HG03095 (cell line): ENCODE results near the gene SPACA4.

Experiments
- ATAC-seq: cut with Tn5 transposase; IDR thresholded peaks from one replicate; pipeline ENCODE4 v1.9.1; 2021; ENCODE audit warnings: moderate library complexity; ENCODE audit not compliant: unreplicated experiment

SPACA4 gene

GRCh38 chr19:48596679-48597465 is 9.7 kb upstream of the SPACA4 start:
- no peak for ATAC-seq

DNA sequence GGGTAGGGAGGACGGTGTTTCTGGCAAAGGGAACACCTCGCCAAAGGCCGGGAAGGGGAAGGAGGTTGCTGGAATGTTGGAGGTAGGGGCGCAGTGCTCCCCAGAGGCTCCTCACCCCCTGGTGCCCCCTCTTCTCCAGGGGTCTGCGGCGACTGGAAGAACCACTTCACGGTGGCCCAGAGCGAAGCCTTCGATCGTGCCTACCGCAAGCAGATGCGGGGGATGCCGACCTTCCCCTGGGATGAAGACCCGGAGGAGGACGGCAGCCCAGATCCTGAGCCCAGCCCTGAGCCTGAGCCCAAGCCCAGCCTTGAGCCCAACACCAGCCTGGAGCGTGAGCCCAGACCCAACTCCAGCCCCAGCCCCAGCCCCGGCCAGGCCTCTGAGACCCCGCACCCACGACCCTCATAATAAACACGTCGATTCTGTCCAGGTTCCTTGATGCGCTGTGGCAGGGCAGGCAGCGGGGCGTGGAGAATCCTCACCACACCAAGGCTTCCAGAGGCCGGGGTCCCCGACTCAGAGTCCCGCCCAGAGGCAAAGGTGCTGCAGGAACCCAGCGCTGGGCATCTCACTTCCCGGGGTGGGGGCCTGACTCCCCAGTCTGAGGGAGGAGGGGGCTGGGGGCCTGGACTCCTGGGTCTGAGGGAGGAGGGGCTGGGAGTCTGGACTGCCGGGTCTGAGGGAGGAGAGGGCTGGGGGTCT is 7.4 kb upstream of the SPACA4 start:
- no peak for ATAC-seq

GRCh38 chr19:48600679-48601417 is 5.7 kb upstream of the SPACA4 start:
- ATAC-seq: no peak

GRCh38 chr19:48603001-48603400 is 3.5 kb upstream of the SPACA4 start:
- no peak for ATAC-seq

GRCh38 chr19:48603449-48603848 is 3.1 kb upstream of the SPACA4 start:
- no peak for ATAC-seq

DNA sequence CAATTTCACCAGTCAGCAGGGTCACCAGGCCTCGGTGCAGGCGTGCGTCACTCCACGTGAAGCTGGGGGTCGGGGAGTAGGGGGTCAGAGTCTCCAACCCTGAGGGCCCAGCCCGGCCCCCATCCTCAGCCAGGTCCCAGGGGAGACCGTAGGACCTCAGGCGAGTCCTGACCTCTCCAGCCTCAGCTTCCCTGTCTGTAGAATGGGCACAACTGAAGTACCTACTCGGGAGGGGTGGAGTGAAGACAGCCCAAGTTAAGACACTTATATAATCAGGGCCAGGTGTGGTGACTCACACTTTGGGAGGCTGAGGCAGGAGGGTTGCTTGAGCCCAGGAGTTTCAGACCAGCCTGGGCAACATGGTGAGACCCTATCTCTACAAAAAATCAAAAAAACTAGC is 2.7 kb upstream of the SPACA4 start:
- no peak for ATAC-seq

GRCh38 chr19:48607359-48607755 is 815 bp downstream of the SPACA4 start:
- no peak for ATAC-seq

- ATAC-seq: no peak
Observed at GRCh38 chr19:48608798-48609263, 2.3 kb downstream of the SPACA4 start.

DNA sequence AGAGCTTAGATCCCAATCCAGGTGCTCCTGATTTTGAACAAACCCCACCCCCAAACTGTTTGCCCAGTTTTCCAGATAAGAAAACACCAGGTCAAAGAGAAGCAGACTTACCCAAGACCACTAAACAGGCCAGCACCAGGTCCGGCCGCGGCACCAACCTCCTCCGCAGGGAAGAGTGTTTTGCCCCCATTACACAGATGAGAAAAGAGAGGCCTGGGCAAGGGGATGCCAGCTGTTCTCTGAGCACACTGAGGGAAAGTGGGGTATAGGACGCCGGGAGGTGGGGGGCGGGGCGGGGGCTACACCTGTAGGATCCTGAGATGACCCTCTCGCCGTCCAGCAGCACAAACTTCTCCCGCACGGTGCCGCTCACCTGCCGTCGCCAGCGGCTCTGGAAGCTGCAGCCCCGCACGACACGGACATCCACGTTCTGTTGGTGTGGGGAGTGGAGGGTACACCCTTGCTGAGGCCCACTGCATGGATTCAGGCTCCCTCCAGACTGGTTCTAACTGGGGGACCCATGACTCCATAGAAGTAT is 3.1 kb downstream of the SPACA4 start:
- ATAC-seq: no peak

DNA sequence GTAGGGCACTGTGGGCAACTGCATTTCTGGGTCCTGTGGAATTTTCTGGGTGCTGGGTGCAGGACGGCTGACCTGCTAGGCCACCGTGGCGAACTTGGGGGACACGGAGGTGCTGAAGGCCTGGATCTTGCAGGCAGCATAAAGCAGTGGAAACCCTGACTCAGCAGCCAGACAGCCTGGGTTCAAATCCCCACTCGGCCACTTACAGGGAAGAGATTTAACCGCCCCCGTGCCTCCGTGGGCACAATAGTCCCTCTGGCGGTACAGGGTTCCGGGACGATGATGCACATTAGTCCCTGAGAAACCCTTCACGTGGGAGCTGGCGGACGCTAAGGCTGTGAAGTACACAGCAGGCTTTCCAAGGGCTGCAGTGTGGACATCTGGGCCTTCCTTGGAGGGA is 5.3 kb downstream of the SPACA4 start:
- no peak for ATAC-seq

- no peak for ATAC-seq
Observed at GRCh38 chr19:48613024-48613851, 6.7 kb downstream of the SPACA4 start.

DNA sequence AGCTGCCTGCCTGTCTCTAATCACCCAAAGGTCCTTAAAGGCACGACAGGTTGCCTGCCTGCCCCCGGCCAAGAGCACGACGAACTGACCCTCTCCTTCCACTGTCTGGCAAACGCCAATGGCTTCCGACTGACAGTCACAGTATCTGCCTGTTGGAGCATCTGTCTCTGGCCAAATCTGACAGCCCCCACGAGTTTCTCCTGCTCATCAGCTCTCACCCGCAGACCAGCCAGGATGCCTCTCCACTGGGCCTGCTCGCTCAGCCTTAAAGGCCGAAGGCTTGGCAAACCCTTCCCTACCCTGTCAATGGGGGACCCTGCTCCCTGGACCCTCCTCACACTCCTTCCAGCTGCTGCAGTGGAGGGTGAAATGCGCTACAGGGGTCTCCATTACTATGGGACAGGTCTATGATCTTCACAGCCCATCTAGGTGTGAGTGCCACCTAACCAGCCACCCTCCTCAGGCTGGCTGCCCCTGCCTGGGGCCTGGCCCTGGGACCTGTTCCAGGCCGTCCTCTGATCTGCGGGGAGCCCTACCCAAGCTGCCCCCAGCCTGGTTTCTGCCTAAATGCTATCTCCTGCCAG is 7.4 kb downstream of the SPACA4 start:
- ATAC-seq: no peak

GRCh38 chr19:48614436-48615230 is 8.1 kb downstream of the SPACA4 start, which contains the start of gene FAM83E:
Gene FAM83E (minus strand): TSS chr19:48615076. CDS start chr19:48613372, 1,704 bp downstream.
- no peak for ATAC-seq

GRCh38 chr19:48615231-48616040 is 8.9 kb downstream of the SPACA4 start:
- ATAC-seq: no peak

DNA sequence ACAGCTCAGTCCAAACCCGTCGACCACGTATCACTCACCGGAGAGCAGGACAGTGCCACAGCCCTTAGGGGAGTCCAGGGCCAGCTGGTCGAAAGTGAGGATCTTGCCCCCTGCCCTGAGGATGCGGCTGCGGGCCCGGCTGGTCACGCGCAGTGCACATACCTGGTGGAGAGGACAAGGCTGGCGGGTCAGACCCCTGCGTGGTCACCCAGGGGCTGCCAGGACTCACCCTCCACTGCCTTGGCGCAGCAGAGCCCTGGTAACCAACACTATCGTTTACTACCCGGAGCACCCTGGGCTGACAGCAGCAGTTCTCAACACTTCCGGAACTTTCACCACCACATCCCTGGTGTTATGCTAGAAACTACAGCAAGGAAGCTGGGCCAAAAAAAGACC is 9.5 kb downstream of the SPACA4 start:
- ATAC-seq: no peak

DNA sequence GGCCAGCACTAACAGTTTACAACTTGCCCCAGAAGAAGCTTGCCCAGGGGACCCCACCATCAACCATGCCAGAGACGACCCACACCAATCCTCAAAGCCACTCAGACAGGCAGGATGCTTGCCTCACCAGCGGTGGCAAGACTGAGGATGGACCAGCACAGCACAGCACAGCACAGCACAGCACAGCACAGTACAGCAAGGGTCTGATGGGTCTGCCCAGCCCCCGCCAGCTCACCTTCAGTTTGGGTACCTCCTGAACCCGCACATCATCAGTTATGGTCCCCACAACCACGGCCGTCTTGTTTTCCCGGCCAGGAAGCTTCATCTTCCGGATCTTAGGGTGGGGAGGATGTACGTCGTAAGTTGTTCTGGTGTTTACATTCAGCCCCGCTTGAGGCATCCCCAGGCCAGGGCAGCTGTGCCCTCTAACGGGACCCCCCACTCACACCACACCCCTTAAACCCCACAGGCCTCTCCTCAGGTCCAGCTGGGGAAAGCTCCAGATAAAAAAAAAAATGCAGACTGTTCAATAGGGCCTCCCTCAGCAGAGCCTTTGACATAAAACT is 10.0 kb downstream of the SPACA4 start:
- no peak for ATAC-seq

DNA sequence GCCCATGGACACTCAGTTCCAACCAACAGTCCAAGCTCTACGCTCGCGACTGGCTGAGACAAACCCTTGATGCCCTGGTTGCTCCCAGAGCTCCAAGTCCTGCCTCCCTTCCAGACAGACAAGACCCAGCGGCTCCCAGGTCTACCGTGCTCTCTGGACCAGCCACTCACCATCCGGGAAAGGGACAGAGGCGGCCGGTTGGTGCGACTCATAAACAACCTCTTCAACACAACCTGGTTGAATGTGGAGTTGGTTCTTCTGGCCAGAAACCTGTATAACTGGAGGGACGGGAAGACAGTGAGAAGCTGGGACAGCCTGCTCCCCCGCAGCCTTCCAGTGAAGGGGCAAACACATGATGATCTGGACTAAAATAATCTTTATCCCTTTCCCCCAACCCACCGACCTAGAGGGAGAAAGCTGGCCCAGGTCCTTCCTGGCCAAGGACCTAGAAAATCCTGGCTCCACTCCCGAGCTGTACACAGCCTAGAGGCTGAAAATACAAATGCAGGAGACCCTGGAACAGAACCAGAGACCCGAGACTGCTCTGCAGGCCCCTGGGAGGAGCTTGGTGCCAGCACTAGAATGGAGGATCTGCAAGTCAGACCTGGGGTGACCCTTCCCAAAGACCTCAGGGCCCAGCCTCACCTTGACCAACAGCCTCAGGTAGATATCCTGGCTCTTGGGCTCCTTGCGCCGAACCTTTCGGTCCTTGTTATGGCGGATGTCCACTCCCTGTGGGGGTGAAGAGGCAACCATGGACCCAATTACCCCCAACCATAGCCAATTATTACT is 10.8 kb downstream of the SPACA4 start:
- ATAC-seq: no peak
